HCT116 (cell line): Measurements from ENCODE around the gene ZNF429. TPM values are rescaled to one million over a fixed set of nuclear protein-coding genes. Genes with fewer than 3 reads are reported as not detected.

Source experiments
- ATAC-seq: fragments of 200-7000 bp; cut with Tn5 transposase; 2 replicates; pipeline ENCODE4 v1.9.1; 2020; ENCODE audit warnings: mild to moderate bottlenecking, moderate library complexity
- BruUV-seq: library from RNA; stranded (reverse); fragments of 400-500 nt; replicated peaks from 2 replicates; lab custom pipeline; 2021; lab: Mats Ljungman, UMichigan
- CTCF ChIA-PET: fragments of 300-600 bp; sonication (Branson Sonifier 250); formaldehyde crosslinking; loops from one replicate; lab custom pipeline; 2021; ENCODE audit warnings: antibody characterized with exemption; lab: Charles Lee
- POLR2A ChIA-PET: fragments of 300-600, 350-600 bp; sonication (Branson Sonifier 250); formaldehyde crosslinking; loops from one replicate; lab custom pipeline; 2021; ENCODE audit warnings: antibody characterized with exemption; lab: Charles Lee
- RAD21 ChIA-PET, 2 experiments: fragments of 300-600 bp; sonication (Branson Sonifier 250); formaldehyde crosslinking; loops; one replicate each; lab custom pipeline; 2023; ENCODE audit warnings: low total read pairs in 2 of 2; ENCODE audit not compliant: uncharacterized antibody in 2 of 2, unreplicated experiment in 2 of 2, low non-redundant PET in 1 of 2; lab: Charles Lee
- DNase-seq: peaks from one replicate; pipeline ENCODE4 v3.0.0-alpha.2; 2010; ENCODE audit warnings: low read depth, low spot score
- H2AFZ ChIP-seq: fragments of 200-600 bp; shearing (Covaris generic), sonication (generic); 2 replicates; pipeline ENCODE4 v1.6.1; 2017; ENCODE audit warnings: low read depth, mixed run types, mixed read lengths, antibody characterized with exemption, low read length; ENCODE audit not compliant: poor library complexity, severe bottlenecking
- H3K27ac ChIP-seq: 2 replicates; pipeline ENCODE4 v1.5.1; 2012; ENCODE audit warnings: low read depth, low read length
- H3K27me3 ChIP-seq: fragments of 200-600 bp; sonication (generic); 2 replicates; pipeline ENCODE4 v1.6.1; 2016; ENCODE audit warnings: mixed run types, low read length, mixed read lengths; ENCODE audit not compliant: insufficient read depth
- H3K36me3 ChIP-seq, 2 experiments: fragments of 200-500 bp in 1 of 2; fragments of 200-600 bp in 1 of 2; sonication (Bioruptor generic) in 1 of 2; sonication (generic) in 1 of 2; 2 replicates each; pipeline versions ENCODE4 v1.5.1 to v1.6.1; 2014 to 2016; ENCODE audit warnings: low read length in 2 of 2, inconsistent platforms in 1 of 2, mixed read lengths in 1 of 2, mixed run types in 1 of 2; ENCODE audit not compliant: insufficient read depth in 2 of 2, control insufficient read depth in 1 of 2
- H3K4me1 ChIP-seq, 2 experiments: fragments of 200-600 bp in 1 of 2; sonication (generic) in 1 of 2; 2 replicates each; pipeline versions ENCODE4 v1.5.1 to v1.6.1; 2012 to 2017; ENCODE audit warnings: low read length in 2 of 2, inconsistent platforms in 1 of 2, mild to moderate bottlenecking in 1 of 2, mixed read lengths in 1 of 2, mixed run types in 1 of 2, moderate library complexity in 1 of 2; ENCODE audit not compliant: insufficient read depth in 2 of 2, control insufficient read depth in 1 of 2
- H3K4me2 ChIP-seq: fragments of 200-600 bp; sonication (generic); 2 replicates; pipeline ENCODE4 v1.6.1; 2017; ENCODE audit warnings: mixed run types, low read length, mixed read lengths
- H3K4me3 ChIP-seq, 2 experiments: fragments of 200-600 bp in 1 of 2; sonication (generic) in 1 of 2; replicated peaks in 1 of 2; 2 replicates each; pipeline ENCODE4 v1.5.1; 2011 to 2016; ENCODE audit warnings: low read length in 2 of 2, control low read depth in 1 of 2, low read depth in 1 of 2, mild to moderate bottlenecking in 1 of 2, mixed read lengths in 1 of 2, mixed run types in 1 of 2
- H3K79me2 ChIP-seq: fragments of 200-600 bp; sonication (generic); 2 replicates; pipeline ENCODE4 v1.6.1; 2017; ENCODE audit warnings: mild to moderate bottlenecking, mixed run types, low read length, moderate library complexity, mixed read lengths; ENCODE audit not compliant: insufficient read depth
- H3K9ac ChIP-seq: fragments of 200-600 bp; sonication (generic); 2 replicates; pipeline ENCODE4 v1.6.1; 2016; ENCODE audit warnings: low read length, mixed read lengths
- H3K9me2 ChIP-seq: fragments of 200-600 bp; sonication (generic), shearing (Covaris generic); 2 replicates; pipeline ENCODE4 v1.6.1; 2017; ENCODE audit warnings: mixed run types, mild to moderate bottlenecking, moderate library complexity; ENCODE audit not compliant: insufficient read depth
- H3K9me3 ChIP-seq, 2 experiments: fragments of 200-500 bp in 1 of 2; fragments of 200-600 bp in 1 of 2; sonication (Bioruptor generic) in 1 of 2; sonication (generic) in 1 of 2; 2 replicates each; pipeline ENCODE4 v1.6.1; 2014 to 2017; ENCODE audit warnings: low read length in 2 of 2, mixed read lengths in 2 of 2, inconsistent platforms in 1 of 2, low read depth in 1 of 2, mild to moderate bottlenecking in 1 of 2, mixed run types in 1 of 2, moderate library complexity in 1 of 2; ENCODE audit not compliant: control insufficient read depth in 1 of 2, insufficient read depth in 1 of 2
- H4K20me1 ChIP-seq: fragments of 200-600 bp; sonication (generic), shearing (Covaris generic); 2 replicates; pipeline ENCODE4 v1.6.1; 2017; ENCODE audit warnings: mixed run types, mild to moderate bottlenecking, moderate library complexity; ENCODE audit not compliant: insufficient read depth
- ELF1 ChIP-seq: IDR thresholded peaks from 2 replicates; pipeline ENCODE4 v1.6.1; 2012; ENCODE audit warnings: low read depth, borderline replicate concordance
- EZH2 ChIP-seq: fragments of 200-600 bp; sonication (generic); IDR thresholded peaks from 2 replicates; pipeline ENCODE4 v1.6.1; 2017; ENCODE audit warnings: antibody characterized with exemption, mixed run types
- EZH2phosphoT487 ChIP-seq: fragments of 200-600 bp; IDR thresholded peaks from 2 replicates; pipeline ENCODE4 v1.6.1; 2018; ENCODE audit warnings: antibody characterized with exemption, borderline replicate concordance
- POLR2AphosphoS5 ChIP-seq: IDR thresholded peaks from 2 replicates; pipeline ENCODE4 v1.6.1; 2011; ENCODE audit warnings: mild to moderate bottlenecking, low read depth, low read length, moderate library complexity
- RAD21 ChIP-seq: IDR thresholded peaks from 2 replicates; pipeline ENCODE4 v1.6.1; 2012; ENCODE audit warnings: low read depth, mild to moderate bottlenecking
- intact Hi-C: fragments of 100-400 bp; cut with micrococcal nuclease; formaldehyde crosslinking; loops from 2 replicates; pipeline ENCODE4 v1.10.0; 2022
- total RNA-seq: library from RNA; stranded (reverse); gene quantifications from one replicate; pipeline ENCODE4 v1.2.1, GENCODE V29; 2021; ENCODE audit not compliant: unreplicated experiment
- TF ChIP-seq, protein P1 (sequence below), 3 experiments: fragments of 200-600 bp in 1 of 3; sonication (generic) in 1 of 3; IDR thresholded peaks in 2 of 3; conservative IDR thresholded peaks in 1 of 3; 2 replicates each; pipeline ENCODE4 v1.5.1; 2012 to 2017; ENCODE audit warnings: low read depth in 2 of 3, low read length in 2 of 3, antibody characterized with exemption in 1 of 3, borderline replicate concordance in 1 of 3, control low read depth in 1 of 3, mild to moderate bottlenecking in 1 of 3, mixed read lengths in 1 of 3, mixed run types in 1 of 3, moderate library complexity in 1 of 3; ENCODE audit not compliant: insufficient read depth in 1 of 3

The ZNF429 gene
- total RNA-seq, 1 experiment from 2014 or later, result 0.42 TPM

- TF ChIP-seq RAD21, result peak; percentile 38; the same call in 1 of the 2 replicates
- no peak for TF ChIP-seq EZH2
- TF ChIP-seq, protein P1, sequence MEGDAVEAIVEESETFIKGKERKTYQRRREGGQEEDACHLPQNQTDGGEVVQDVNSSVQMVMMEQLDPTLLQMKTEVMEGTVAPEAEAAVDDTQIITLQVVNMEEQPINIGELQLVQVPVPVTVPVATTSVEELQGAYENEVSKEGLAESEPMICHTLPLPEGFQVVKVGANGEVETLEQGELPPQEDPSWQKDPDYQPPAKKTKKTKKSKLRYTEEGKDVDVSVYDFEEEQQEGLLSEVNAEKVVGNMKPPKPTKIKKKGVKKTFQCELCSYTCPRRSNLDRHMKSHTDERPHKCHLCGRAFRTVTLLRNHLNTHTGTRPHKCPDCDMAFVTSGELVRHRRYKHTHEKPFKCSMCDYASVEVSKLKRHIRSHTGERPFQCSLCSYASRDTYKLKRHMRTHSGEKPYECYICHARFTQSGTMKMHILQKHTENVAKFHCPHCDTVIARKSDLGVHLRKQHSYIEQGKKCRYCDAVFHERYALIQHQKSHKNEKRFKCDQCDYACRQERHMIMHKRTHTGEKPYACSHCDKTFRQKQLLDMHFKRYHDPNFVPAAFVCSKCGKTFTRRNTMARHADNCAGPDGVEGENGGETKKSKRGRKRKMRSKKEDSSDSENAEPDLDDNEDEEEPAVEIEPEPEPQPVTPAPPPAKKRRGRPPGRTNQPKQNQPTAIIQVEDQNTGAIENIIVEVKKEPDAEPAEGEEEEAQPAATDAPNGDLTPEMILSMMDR (IDR thresholded peaks at IDR 0.05 in 2 of 3, conservative IDR thresholded peaks at IDR 0.05 in 1 of 3; ENCODE audit: borderline replicate concordance in 1 of 3, insufficient read depth in 1 of 3, low read depth in 2 of 3, low read length in 2 of 3), result peak; percentile 9 to 64 (median 53); a peak in 4 of 6 replicates
- Histone ChIP-seq H4K20me1 (no peaks in the 10 kb centered on the region), H3K4me1 (no peaks in the 10 kb centered on the region), H3K4me2 (no peak overlapping the region), H2AFZ (no peak overlapping the region), H3K27me3 (no peaks in the 10 kb centered on the region), H3K9me3 (peaks cover 0 to 3% of the 10 kb centered on the region in 2 experiments; a peak in 2 of 4 replicates), H3K9ac (no peak overlapping the region), H3K4me3 (no peak overlapping the region), H3K9me2 (no peaks in the 10 kb centered on the region), H3K36me3 (no peaks in the 10 kb centered on the region), H3K27ac (no peak overlapping the region), H3K79me2 (no peaks in the 10 kb centered on the region)
- ATAC-seq, result peak; percentile 63
- peak; percentile 7 for DNase-seq
- no TSS peak for BruUV-seq
- intact Hi-C loops, result loop anchor here (2.0 to 5.0 kb wide), 2 partner anchors 280 to 476 kb away; no protein-coding TSS in a partner anchor
- ChIA-PET RAD21 (no interaction called here), POLR2A (no interaction called here), CTCF (no interaction called here)
Measured at GRCh38 chr19:21482863-21483276, 22.5 kb upstream of the ZNF429 start.

DNA sequence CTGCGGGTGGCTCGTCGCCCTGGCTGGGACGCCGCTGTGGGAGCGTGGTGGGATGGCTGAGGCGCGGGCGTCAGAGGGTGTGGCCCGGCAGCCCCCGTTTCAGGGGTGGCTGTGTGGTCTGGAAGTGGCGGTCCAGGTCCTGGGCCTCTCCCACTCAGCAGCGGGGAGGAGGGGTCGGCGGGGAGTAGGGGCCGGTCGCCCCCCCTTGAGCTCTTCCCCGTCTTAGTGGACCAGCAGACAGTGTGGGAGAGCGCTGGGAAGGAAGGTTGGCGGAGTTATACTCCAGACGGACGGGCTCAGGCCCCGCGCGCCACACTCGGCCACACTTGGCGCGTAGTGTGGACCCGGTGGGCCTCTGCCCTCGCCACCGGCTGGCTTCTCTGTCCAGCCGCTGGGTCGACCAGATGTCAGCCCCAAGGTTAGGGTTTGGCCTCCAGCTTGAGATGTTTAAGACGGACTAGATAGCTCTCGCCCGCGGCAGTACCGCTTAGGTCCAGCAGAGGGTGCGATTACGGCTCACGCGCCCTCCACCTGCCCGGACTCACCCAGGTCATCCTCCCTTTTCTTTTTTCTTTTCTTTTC is 21.7 kb upstream of the ZNF429 start:
- H3K4me3 ChIP-seq, result no peak overlapping the region
- POLR2A ChIA-PET, result no interaction called here

More for the DNA sequence above, 21.7 kb upstream of the ZNF429 start:
- no peak for ATAC-seq
- Histone ChIP-seq H4K20me1 (no peaks in the 10 kb centered on the region), H3K27me3 (no peaks in the 10 kb centered on the region), H3K4me1 (no peaks in the 10 kb centered on the region), H2AFZ (no peak overlapping the region), H3K79me2 (no peaks in the 10 kb centered on the region), H3K4me2 (no peak overlapping the region), H3K9ac (no peak overlapping the region), H3K27ac (no peak overlapping the region), H3K36me3 (no peaks in the 10 kb centered on the region), H3K9me2 (no peaks in the 10 kb centered on the region), H3K9me3 (peaks cover 0 to 4% of the 10 kb centered on the region in 2 experiments; a peak in 1 of 4 replicates)
- intact Hi-C loops, result loop anchor here (2.0 to 5.0 kb wide), 2 partner anchors 281 to 476 kb away; no protein-coding TSS in a partner anchor
- BruUV-seq, result no TSS peak
- no peak for TF ChIP-seq EZH2phosphoT487
- TF ChIP-seq ELF1, result no peak
- TF ChIP-seq, protein P1 (IDR thresholded peaks at IDR 0.05 in 2 of 3, conservative IDR thresholded peaks at IDR 0.05 in 1 of 3; ENCODE audit: borderline replicate concordance in 1 of 3, insufficient read depth in 1 of 3, low read depth in 2 of 3, low read length in 2 of 3), result peak in 2 of 3 experiments; percentile 47 to 64; a peak in 4 of 6 replicates
- TF ChIP-seq POLR2AphosphoS5, result no peak
- TF ChIP-seq RAD21, result no peak
- CTCF ChIA-PET, result no interaction called here
- RAD21 ChIA-PET, result no interaction called here
- DNase-seq, result no peak
